GM19025 (cell line): ENCODE measurements around the gene FNBP1.
A peak's percentile ranks its signal among the peaks of the same experiment; 100 is the strongest.
"Not testable (repeated sequence)": the region's sequence is repeated elsewhere in the genome, so short reads cannot be mapped to it uniquely, and the experiment has no call there.

Source experiments
- ATAC-seq: cut with Tn5 transposase; IDR thresholded peaks from one replicate; pipeline ENCODE4 v1.9.1; 2021; ENCODE audit warnings: mild to moderate bottlenecking, low read depth, moderate library complexity; ENCODE audit not compliant: unreplicated experiment

FNBP1 gene

GRCh38 chr9:130023144-130023787 is 19.7 kb downstream of the FNBP1 start:
- peak; percentile 57 for ATAC-seq

- ATAC-seq, result no peak
These were observed 20.3 kb downstream of the FNBP1 start for GRCh38 chr9:130022566-130023143.

GRCh38 chr9:130021842-130022241 is 21.1 kb downstream of the FNBP1 start:
- ATAC-seq, result not testable (repeated sequence)

DNA sequence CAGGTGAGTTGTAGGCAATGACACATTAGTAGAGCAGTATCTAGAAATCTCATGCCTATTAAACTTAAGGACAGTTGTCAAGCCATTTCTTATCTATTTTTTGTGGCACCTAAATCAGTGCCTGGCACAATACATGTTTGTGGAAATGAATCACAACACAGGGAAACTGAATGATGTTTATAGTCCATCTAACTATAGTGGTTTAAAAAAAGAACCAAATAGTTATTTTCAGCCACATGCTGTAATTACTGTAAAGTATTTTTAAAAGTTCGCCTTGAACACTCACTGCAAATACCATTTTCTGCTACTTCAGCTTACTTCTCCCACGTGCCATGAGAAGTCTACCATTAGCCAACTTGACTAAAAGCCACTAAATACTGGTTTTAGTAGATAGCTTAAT is 21.9 kb downstream of the FNBP1 start:
- ATAC-seq, result no peak

- ATAC-seq, result no peak
These were observed 22.4 kb downstream of the FNBP1 start for GRCh38 chr9:130020618-130021017.

GRCh38 chr9:130018265-130018664 is 24.7 kb downstream of the FNBP1 start:
- no peak for ATAC-seq

GRCh38 chr9:130017510-130017909 is 25.5 kb downstream of the FNBP1 start:
- ATAC-seq, result not testable (repeated sequence)

- ATAC-seq, result no peak
These were observed 25.9 kb downstream of the FNBP1 start for GRCh38 chr9:130017076-130017475.

DNA sequence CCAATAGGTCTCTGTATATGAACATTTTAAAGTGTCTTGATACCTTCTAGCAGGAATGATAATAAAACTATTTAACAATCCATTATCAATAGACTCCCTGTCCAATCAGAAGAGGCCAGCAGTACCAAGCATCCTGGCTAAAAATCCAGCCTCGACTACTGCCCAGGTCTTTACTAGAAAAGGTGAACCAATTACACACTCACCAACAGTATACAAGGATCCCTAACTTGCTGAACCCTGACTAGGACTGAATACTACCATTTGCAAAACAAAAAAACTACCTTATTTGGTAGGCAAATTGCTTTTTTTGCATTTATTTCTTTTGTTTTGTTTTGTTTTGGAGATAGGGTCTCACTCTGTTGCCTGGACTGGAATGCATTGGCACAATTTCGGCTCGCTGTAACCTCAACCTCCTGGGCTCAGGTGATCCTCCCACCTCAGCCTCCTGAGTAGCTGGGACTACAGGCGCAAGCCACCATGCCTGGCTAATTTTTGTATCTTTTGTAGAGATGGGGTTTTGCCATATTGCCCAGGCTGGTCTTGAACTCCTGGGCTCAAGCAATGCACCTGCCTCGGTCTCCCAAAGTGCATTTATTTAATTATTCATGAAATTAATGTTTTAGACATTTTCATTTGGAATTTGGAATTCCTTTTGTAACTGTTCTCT is 27.5 kb downstream of the FNBP1 start:
- no peak for ATAC-seq

DNA sequence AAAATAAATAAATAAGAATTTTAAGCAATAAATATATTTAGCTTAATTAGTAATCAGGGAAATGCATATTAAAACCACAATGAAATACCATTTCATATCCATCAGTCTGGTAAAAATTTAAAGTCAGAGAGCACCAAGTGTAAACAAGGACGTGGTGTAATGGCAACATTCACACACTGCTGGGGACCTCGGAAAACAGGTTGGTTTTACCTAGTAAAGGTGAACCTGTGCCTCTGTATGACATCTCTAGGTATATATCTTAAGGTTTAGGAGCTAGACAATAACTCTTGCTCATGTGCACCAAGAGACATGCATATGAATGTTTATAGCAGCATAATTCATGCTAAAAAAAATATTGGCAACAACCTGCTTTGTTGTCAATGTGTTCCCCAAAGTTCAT is 29.7 kb downstream of the FNBP1 start:
- ATAC-seq, result no peak

- no peak for ATAC-seq
These were observed 32.6 kb downstream of the FNBP1 start for GRCh38 chr9:130010151-130010988.

DNA sequence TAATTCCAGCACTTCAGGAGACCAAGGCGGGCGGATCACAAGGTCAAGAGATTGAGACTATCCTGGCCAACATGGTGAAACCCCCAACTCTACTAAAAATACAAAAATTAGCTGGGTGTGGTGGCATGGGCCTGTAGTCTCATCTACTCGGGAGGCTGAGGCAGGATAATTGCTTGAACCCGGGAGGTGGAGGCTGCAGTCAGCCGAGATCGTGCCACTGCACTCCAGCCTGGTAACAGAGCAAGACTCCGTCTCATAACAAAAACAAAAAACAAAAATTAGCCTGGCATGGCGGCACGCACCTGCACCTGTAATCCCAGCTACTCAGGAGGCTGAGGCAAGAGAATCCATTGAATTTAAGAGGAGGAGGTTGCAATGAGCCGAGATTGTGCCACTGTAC is 33.4 kb downstream of the FNBP1 start:
- ATAC-seq, result not testable (repeated sequence)

GRCh38 chr9:130008538-130008937 is 34.5 kb downstream of the FNBP1 start:
- no peak for ATAC-seq

DNA sequence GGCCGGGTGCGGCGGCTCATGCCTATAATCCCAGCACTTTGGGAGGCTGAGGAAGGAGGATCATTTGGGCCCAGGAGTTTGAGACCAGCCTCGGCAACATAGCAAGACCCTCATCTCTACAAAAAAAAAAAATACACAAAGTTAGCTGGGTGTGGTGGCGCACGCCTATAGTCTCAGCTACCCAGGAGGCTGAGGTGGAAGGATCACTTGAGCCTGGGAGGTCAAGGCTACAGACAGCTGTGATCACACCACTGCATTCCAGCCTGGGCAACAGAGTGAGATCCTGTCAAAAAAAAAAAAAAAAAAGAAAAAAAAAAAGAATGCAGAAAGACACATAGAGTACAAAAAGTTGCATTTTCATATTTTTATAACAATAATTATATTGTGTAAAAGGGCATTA is 36.0 kb downstream of the FNBP1 start:
- ATAC-seq, result not testable (repeated sequence)

DNA sequence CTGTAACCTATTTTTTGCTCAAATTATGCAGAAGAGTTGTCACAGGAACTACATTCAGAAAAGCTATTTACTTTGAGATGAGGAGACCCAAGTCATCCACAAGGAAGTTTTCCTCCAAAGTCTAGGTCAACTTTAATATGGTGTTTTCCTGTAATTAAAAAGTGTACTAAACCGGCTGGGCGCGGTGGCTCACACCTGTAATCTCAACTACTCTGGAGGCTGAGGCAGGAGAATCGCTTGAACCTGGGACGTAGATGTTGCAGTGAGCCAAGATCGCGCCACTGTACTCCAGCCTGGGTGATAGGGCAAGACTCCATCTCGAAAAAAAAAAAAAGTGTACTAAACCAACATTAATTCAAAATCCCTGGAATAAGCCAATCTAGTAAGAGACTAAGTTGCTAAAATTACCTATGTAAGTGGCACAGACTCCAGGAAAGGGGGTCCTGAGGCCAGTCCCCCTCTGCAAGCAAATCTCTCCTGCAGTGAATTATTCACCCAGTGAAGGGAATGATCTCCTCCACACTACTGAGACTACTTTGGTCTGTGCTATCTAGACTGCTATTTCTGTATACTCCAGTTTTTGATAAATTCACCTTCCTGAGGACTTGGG is 38.9 kb downstream of the FNBP1 start:
- no peak for ATAC-seq

GRCh38 chr9:130002320-130002719 is 40.7 kb downstream of the FNBP1 start:
- ATAC-seq, result no peak

GRCh38 chr9:130001190-130001589 is 41.8 kb downstream of the FNBP1 start:
- ATAC-seq, result no peak

DNA sequence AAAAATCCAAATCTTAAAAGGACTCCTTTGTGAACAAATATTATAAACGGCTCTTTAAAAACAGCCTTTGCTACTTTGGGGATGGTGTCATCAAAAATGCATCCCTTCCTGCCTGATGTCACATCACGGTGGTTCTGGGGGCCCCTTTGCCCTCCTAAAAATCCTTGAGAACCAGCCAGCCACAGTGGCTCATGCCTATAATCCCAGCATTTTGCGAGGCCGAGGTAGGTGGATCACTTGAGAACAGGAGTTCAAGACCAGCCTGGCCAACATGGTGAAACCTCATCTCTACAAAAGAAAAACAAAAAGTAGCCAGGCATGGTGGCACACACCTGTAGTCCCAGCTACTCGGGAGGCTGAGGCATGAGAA is 43.9 kb downstream of the FNBP1 start:
- ATAC-seq, result no peak

GRCh38 chr9:129998491-129999140 is 44.4 kb downstream of the FNBP1 start:
- no peak for ATAC-seq

DNA sequence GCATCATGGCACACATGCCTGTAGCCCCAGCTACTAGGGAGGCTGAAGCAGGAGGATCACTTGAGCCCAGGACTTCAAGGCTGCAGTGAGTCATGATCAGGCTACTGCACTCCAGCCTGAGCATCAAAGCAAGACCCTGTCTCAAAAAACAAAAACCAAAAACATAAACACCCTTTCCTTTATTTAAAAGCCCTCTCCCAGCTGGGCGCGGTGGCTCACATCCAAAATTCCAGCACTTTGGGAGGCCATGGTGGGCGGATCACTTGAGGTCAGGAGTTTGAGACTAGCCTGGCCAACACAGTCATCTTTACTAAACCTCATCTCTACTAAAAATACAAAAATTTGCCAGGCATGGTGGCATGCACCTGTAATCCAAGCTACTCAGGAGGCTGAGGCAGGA is 45.3 kb downstream of the FNBP1 start:
- ATAC-seq, result not testable (repeated sequence)
